Glutamatergic neuron (in vitro differentiated cells): Measurements from ENCODE around the gene CERS6. TPM values are rescaled to one million over a fixed set of nuclear protein-coding genes. Genes with fewer than 3 reads are reported as not detected.

ENCODE experiments used
- DNase-seq: peaks from one replicate; pipeline ENCODE4 v3.0.0; 2022
- H3K27ac Mint-ChIP-seq: one replicate; pipeline ENCODE4 v1.8.0; 2020; ENCODE audit warnings: mild to moderate bottlenecking, mixed read lengths, inconsistent platforms; ENCODE audit not compliant: unreplicated experiment
- H3K27me3 Mint-ChIP-seq: one replicate; pipeline ENCODE4 v1.8.0; 2020; ENCODE audit warnings: mild to moderate bottlenecking, moderate library complexity, mixed read lengths, inconsistent platforms; ENCODE audit not compliant: unreplicated experiment
- H3K36me3 Mint-ChIP-seq: one replicate; pipeline ENCODE4 v1.8.0; 2020; ENCODE audit warnings: mild to moderate bottlenecking, mixed read lengths, inconsistent platforms; ENCODE audit not compliant: unreplicated experiment
- H3K4me1 Mint-ChIP-seq: one replicate; pipeline ENCODE4 v1.8.0; 2020; ENCODE audit warnings: mild to moderate bottlenecking, low read depth, mixed read lengths, inconsistent platforms; ENCODE audit not compliant: unreplicated experiment
- H3K4me3 Mint-ChIP-seq: one replicate; pipeline ENCODE4 v1.8.0; 2020; ENCODE audit warnings: mild to moderate bottlenecking, mixed read lengths, inconsistent platforms; ENCODE audit not compliant: unreplicated experiment
- H3K9me3 Mint-ChIP-seq: one replicate; pipeline ENCODE4 v1.8.0; 2020; ENCODE audit warnings: mild to moderate bottlenecking, moderate library complexity, mixed read lengths, inconsistent platforms; ENCODE audit not compliant: unreplicated experiment
- total RNA-seq: library from RNA; stranded (reverse); fragmentation: NEBNext Ultra II Directional; extraction: Animal tissue kit (Norgen Biotek cat#: 25700); gene quantifications from one replicate; pipeline ENCODE4 v1.2.1, GENCODE V29; 2021; ENCODE audit not compliant: unreplicated experiment
- TF ChIP-seq, protein P1 (sequence below): fragments of 200-600 bp; sonication (generic); IDR thresholded peaks from one replicate; pipeline ENCODE4 v1.5.0; 2021; ENCODE audit not compliant: partially characterized antibody, unreplicated experiment

CERS6 gene
- total RNA-seq, 1 donor from 2014 or later, result 143 TPM

DNA sequence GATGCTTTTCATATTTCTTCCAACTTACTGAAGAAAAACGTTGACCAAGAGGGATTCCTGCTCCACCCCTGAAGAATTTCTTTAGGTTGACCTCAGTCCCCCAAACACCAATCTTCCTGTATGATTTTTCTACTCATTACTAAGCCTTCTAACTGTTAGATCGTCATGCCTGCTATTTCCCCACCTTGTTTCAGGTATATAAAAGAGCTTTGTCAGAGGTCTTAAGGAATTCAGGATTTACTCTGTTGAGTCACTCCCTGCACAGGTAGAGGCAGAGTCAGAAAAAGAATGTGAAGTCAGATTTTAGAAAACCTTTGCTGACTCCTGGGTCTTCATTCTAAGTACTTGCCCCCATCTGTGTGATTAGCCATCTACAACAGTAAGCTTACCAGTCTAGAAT lies 262.6 kb downstream of the CERS6 start:
- Mint-ChIP-seq H3K9me3 (peaks cover 6% of the 10 kb centered on the region), H3K4me1 (no peaks in the 10 kb centered on the region), H3K27ac (no peak overlapping the region), H3K4me3 (no peak overlapping the region), H3K27me3 (no peaks in the 10 kb centered on the region), H3K36me3 (peaks cover 5% of the 10 kb centered on the region)
- DNase-seq, result no peak
- TF ChIP-seq, protein P1, sequence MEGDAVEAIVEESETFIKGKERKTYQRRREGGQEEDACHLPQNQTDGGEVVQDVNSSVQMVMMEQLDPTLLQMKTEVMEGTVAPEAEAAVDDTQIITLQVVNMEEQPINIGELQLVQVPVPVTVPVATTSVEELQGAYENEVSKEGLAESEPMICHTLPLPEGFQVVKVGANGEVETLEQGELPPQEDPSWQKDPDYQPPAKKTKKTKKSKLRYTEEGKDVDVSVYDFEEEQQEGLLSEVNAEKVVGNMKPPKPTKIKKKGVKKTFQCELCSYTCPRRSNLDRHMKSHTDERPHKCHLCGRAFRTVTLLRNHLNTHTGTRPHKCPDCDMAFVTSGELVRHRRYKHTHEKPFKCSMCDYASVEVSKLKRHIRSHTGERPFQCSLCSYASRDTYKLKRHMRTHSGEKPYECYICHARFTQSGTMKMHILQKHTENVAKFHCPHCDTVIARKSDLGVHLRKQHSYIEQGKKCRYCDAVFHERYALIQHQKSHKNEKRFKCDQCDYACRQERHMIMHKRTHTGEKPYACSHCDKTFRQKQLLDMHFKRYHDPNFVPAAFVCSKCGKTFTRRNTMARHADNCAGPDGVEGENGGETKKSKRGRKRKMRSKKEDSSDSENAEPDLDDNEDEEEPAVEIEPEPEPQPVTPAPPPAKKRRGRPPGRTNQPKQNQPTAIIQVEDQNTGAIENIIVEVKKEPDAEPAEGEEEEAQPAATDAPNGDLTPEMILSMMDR, result no peak

DNA sequence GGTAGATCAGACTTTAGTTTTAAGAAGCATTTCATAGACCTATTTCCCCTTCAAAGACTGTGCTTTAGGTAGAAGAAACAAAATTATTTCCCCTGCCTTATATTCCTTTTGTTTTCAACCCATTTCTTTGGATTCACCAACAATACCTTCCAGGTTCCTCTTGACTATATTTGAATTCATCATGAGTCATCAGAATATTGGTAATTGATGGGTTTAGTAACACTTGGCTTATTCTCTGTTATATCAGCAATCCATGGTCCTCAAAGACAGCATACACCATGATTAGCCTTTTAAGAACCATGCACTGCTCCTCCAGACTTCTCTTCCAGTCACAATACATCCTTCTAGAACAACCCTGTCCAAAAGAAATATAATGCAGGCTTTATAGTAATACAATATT lies 263.4 kb downstream of the CERS6 start:
- Mint-ChIP-seq H3K9me3 (peaks cover 6% of the 10 kb centered on the region), H3K27me3 (no peaks in the 10 kb centered on the region), H3K36me3 (peaks cover 10% of the 10 kb centered on the region), H3K4me1 (no peaks in the 10 kb centered on the region), H3K4me3 (no peak overlapping the region), H3K27ac (no peak overlapping the region)
- TF ChIP-seq, protein P1, result no peak
- DNase-seq, result no peak

DNA sequence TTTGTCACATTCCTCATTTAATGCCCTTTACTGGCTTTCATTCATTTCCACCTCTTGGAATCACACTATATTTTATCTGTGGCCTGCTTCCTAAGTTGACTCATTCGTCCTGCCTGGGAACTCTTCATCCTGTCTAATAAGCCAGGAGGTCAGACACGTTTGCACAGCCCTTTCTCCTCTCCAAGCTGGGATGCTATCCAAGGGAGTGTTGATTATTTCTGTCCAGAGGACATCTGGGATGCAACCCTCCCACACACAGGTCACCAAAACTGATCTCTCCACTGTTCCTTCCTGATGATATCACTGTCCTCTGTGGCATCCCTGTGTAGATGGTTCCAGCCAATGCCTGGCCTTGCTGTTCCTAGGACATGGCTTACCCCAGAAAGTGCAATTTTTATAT lies 266.5 kb downstream of the CERS6 start:
- no peaks in the 10 kb centered on the region for H3K27me3 Mint-ChIP-seq
- DNase-seq, result no peak
- H3K9me3 Mint-ChIP-seq, result peaks cover 6% of the 10 kb centered on the region
- no peaks in the 10 kb centered on the region for H3K4me1 Mint-ChIP-seq
- no peak overlapping the region for H3K4me3 Mint-ChIP-seq
- no peak overlapping the region for H3K27ac Mint-ChIP-seq
- peaks cover 10% of the 10 kb centered on the region for H3K36me3 Mint-ChIP-seq
- TF ChIP-seq, protein P1, result no peak

DNA sequence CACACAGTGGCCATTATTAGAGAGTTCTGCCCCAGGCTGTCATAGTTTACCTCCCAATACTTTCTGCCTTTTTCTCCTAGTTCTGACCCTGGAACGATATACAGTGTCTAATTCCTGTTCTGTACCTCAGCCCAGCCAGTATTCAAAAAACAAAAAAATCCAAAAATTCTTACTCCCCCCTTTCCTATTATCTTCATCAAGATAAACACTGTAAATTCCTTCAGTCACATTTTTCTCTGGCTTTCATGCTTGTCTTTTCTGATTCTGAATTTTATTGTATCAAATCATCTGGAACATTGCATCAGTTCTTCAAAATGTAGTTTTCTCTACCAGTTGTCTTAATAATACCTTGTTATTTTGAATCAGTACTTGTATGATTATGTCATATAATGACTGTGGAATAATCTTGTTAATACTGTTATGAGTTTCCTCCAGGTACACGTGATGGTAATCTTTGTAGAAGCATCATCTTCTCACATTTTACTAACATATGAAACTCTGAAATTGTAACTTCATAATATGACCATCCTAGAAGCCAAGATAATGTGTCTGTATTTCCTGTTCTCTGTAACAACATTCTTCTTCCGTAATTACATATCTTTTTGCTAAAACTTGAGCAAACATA lies 267.3 kb downstream of the CERS6 start:
- H3K27ac Mint-ChIP-seq, result no peak overlapping the region
- TF ChIP-seq, protein P1, result no peak
- DNase-seq, result no peak
- H3K4me3 Mint-ChIP-seq, result no peak overlapping the region
- no peaks in the 10 kb centered on the region for H3K4me1 Mint-ChIP-seq
- H3K36me3 Mint-ChIP-seq, result peaks cover 10% of the 10 kb centered on the region
- no peaks in the 10 kb centered on the region for H3K27me3 Mint-ChIP-seq
- peaks cover 6% of the 10 kb centered on the region for H3K9me3 Mint-ChIP-seq

DNA sequence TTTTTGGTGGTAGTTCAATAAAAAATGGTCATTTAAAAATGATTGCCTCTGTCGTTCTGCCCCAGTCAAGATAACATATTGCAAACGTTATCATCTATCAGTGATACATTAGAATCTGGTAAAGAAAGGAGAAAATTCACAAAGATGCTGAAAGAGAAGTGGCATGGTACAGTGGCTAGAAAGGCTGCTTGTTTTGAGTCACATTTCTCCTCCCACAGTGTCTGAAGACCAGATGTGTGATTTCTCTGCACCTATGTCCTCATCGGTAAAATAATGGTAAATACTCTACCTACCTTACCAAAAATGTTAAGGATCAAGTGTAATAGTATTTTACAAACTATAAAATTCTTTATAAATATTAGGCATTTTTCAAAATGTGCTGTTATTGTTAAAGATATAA lies 270.3 kb downstream of the CERS6 start:
- Mint-ChIP-seq H3K4me3 (no peak overlapping the region), H3K4me1 (peaks cover 10% of the 10 kb centered on the region), H3K27me3 (no peaks in the 10 kb centered on the region), H3K36me3 (peaks cover 10% of the 10 kb centered on the region), H3K27ac (no peak overlapping the region), H3K9me3 (peaks cover 8% of the 10 kb centered on the region)
- TF ChIP-seq, protein P1, result no peak
- no peak for DNase-seq
